T-helper 2 cell treated with Interferon-gamma antibody and Interleukin-4, amounts not matched to agents 100 ng/mL and 5 ng/mL, for 36 hours (primary cell): ENCODE measurements around the gene PDE4D. TPM values are rescaled to one million over a fixed set of nuclear protein-coding genes. Genes with fewer than 3 reads are reported as not detected.
"Not testable (repeated sequence)": the region's sequence is repeated elsewhere in the genome, so short reads cannot be mapped to it uniquely, and the experiment has no call there.

Source experiments
- intact Hi-C: fragments of 100-400 bp; cut with micrococcal nuclease; formaldehyde crosslinking; loops from one replicate; pipeline ENCODE4 v1.15.1; 2023
- total RNA-seq: library from RNA; stranded (reverse); gene quantifications from 2 replicates; pipeline ENCODE4 v1.2.3, GENCODE V29; 2022

The PDE4D gene
- total RNA-seq, 1 donor from 2014 or later, result 60.2 TPM

DNA sequence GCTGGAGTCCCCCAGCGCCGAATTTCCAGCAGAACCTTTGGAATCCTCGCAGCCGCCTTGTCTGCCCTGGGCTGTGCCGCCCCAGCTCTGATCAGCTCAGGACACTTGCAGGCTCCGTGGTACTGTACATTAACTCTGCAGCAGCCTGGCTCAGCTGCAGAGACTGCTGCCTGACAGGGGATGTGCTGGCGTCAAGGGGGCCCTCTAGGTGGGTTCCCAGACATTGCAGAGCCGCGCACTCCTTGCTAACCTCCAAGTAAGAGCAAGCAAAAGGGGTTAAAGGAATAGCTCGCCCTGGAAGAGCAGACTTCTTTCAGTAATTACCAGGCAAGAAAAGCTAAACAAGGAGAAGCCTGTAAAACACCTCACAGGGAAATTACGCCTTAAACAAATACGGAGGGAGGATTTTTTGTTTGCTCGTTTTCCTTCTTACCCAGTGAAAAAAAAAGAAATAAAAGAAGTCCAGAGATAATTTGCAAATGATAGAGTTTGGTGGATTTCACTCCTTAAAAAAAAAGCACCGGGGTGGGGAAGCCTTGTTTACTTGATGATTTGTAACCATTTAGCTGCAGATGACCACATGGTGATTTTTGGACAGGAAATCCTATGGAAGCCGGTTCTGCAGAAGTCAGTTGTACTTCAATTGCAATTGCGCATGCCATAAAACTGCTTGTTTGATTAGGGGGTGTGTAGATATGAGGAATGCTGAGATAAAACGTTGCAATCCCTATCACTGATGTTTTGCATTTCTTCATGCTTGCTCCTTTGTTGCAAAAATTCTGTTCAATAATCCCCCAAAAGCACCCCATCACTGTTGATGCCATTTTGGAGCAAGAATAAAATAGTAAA, 305.8 kb downstream of the PDE4D start:
- intact Hi-C loops, result no loop called here

DNA sequence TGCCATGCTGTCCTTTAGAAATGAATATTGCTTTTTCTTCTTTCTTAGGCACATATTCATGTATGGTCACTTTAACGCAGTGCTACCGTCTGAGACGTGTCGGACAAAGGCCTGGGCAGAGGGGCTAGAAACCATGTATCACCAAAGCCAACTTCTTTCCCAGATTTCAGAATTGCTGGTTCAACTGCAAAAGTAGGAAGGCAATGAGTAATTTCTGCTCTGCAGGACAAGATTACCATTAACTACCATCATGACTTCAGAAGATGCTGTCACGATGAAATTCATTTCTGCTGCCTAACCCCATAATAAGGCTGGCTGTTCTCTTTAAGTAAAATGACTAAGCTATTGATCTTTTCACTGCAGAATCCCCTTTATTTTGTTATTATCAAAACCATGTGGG, 306.7 kb downstream of the PDE4D start:
- intact Hi-C loops, result no loop called here

DNA sequence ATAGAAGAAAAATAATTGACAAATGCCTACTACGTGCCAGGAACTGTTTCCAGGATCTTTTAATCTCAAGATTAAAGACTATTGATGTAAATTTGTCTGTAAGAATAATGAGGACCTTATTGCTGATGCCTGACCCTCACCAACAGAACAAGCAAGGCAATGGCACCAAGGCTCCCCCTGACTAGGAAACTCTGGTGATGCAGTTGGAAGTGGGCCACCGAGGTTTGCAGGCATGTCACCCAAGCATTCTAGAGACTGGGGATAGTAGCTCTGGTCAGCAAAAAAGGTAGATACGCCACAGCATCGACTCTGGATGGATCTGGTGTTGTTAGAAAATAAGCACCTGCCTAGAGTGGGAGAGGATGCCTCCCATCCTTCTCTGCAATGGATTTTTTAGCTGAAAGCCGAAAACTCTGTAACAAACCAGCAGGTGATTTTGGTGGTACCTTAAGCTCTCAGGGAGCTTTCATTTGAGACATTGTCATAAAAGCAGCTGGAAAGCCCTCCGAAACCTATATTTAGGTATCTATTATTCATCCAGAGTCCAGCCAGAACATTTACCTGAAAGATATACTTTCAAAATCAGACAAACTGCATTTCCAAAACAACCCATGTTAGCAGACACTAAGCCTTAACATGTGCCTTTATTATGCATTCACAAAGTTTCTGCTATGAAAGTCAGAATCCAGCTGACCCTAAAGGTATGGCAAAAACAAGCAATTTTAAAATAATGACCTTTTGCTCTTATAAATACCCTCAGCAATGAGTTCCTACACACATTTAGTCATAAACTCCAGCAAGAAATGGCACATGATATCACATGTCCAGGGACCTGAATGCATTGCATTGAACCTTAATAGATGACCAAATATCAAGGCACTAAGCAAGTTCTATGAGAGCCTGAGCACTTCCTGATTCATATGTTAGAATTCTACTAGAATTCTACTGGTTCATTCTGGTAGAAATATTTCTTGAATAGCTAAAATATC, 308.4 kb downstream of the PDE4D start:
- intact Hi-C loops, result no loop called here

DNA sequence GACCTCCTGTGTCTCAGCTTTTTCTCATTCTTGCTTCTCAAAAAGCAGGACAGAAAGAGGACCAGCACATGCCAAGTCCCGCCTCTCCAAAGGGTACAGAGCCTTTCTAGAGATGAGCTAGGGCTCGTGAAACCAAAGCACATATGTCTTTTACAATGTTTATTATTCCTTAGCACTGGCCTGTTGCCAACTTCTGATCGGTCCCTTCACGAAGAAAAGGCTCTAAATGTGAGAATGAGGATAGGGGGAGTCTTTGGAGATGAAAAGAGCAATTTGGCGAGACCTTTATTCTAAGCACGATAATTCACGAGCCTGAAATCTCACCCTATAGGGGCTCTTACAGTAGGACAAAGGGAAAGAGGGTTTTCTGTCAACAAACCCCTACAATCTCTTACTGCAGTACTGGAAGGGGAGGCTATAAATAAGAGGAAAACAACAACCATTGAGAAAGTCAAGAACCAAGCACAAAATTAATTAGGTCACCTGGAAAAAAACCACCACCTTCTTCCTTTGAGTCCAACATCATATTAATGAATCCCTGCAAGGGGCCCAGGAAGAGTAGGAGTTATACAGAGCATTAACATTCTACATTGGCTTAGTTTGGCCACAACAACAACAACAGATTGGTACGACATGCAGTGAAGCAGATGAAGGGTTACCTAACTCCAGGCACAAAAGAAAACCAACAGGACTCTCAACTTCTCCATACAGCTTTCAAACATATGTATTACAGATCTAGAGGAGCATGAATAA, 309.5 kb downstream of the PDE4D start:
- intact Hi-C loops, result no loop called here

DNA sequence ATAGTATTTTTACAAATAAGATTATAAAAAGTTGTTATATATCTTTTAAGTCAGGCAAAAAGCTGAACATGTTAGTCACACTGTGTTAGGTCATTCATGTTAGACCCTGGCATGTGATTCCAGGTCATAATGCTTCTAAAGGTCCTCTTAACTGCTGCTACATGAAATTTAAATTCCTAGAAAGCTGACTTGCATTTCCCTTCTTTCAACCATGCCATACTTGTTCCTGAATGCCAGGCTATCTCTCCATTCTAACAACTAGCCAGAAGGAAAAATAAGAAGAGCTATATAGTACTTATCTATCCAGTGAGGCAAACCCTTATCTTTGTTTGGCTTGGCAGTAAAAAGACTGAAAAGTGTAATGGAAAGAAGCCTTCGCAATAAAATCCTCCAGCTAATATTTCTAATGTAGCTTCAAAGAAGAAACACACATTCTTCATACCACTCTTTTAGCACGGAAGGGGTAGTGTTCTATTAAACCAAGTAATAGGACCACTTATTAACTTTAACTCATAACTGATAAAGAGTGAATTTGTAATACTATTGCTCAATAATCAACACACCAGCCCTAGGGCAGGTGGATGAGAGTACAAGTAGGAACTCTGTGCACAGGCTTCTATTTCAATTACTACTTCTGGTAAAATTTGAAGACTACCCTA, 310.2 kb downstream of the PDE4D start:
- intact Hi-C loops, result no loop called here

DNA sequence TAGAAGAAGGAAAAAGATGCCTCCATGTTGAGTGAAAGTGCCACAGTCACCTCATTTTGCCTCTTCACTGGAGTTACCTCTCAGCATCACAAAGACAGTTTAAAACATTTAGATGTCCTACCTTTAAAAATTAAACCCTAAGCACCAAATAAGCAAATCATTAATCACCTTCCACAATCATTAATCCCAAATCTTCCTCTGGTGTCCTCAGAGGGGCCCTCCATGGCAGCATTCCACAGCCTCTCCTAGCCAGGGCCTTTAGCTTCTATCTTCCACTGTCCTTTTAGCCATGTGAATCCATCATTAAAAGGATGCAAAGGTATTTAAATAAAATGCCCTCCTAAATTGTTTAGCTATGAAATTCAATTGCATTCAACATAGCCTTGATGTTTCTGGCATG, 310.8 kb downstream of the PDE4D start:
- intact Hi-C loops, result no loop called here

DNA sequence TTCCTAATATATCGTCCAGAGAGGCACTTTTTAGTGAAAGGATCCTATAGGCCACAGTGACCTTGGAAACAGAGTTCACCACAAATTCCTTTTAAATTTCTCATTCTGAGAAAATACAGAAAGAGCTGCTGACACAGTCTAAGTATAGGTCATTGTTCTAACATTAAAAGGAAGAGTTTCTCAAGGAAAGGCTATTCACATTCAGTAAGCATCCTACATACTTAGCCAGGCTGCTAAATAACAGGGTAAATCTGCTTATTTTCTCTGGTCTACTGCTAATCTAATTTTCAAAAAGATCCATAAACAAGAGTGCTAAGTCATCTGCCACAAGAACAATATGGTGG, 313.7 kb downstream of the PDE4D start:
- intact Hi-C loops, result no loop called here

DNA sequence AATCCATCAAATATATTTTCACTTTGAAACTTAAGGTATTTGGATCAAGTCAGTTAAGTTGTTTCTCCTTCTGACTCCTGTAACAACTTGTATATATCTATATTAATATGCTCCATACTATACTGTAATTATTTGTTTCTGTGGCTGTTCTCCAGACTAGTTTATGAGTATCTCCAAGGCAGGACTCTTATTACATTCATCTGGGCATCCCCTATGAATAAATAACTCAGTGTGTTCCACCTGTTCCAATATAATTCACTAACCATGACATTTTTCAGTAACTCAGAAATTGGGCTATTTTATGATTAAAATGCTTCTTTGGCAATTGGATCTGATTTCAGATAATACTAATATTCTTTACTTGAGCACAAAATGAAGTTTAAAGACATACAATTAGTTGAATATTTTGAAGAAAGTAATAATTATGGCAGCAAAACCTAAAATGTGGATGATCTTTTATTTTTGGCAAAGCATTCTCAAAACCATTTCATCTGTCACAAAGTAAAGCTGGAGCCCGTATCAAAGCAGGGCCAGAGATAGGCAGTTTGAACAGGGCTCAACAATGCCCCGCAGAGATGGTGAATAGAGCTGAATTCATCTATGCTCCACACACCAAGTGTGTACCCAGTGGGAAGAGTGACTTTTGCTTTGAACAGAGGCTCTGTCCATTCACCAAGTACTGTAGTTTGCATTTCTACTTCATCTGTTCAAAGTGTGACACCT, 314.3 kb downstream of the PDE4D start:
- intact Hi-C loops, result no loop called here

DNA sequence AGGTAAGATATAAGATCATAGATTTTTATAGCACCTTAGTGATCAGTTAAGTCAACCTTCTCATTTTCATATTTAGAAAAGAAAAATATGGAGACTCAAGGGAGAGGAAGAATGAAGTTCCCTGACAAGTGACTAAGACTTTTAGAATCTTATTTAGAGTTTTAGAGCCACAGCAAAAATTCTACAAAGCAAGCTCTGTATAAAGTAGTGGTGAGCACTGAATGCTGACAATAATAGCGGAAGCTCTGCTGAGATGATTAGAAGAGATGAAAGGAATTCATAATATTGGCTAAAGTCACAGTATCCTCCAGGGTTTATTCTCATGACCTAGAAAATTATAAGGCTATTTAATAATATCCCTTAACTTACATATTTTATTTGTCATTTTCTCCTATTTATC, 316.0 kb downstream of the PDE4D start:
- intact Hi-C loops, result no loop called here

DNA sequence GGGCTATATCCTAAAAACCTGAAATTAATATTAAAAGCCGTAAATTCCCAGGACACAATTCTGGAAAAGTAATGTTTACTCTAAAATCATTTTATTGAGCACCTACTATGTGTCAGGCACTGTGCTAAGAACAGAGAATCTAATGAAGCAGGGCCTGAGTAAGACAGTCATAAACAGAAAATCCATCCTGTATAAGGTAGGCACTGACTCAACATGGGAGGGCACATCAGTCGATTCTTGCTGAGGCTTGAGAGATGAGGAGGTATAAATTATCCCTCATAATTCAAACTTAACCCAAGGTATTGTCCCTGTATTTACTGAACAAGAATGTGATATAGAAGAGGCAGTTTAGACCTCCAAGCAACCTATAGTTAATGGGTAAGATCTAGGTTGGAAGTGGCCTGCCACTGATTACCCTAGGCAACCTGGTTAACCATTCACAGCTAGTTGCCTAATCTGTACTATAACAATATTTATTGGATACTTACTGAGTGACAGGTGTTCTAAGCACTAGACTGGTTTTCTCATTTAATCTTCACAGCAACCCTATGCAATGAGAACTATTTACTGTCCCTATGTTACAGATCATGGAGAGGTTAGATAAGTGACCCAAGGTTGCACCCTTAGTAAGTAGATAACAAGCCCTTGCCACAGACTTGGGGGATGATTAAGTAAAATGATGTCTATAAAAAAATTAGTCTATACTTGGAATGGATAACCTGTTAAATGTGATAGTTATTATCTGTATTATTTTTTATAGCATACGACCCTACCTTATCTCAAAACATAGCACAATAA, 317.7 kb downstream of the PDE4D start:
- intact Hi-C loops, result no loop called here

DNA sequence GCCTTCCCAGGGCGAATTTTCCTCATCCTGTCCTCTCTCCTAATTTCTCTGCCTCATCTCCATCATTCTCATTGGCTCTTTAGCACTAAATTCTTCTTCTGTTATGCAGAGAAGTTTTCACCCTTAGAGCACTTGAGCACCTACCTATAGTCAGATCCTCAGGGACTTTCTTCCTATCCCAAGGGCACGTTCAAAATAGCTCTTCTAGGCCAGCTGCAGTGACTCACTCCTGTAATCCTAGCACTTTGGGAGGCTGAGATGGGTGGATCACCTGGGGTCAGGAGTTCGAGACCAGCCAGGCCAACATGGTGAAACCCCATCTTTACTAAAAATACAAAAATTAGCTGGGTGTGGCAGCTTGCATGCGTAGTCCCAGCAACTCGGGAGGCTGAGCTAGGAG, 320.0 kb downstream of the PDE4D start:
- intact Hi-C loops, result not testable (repeated sequence)

DNA sequence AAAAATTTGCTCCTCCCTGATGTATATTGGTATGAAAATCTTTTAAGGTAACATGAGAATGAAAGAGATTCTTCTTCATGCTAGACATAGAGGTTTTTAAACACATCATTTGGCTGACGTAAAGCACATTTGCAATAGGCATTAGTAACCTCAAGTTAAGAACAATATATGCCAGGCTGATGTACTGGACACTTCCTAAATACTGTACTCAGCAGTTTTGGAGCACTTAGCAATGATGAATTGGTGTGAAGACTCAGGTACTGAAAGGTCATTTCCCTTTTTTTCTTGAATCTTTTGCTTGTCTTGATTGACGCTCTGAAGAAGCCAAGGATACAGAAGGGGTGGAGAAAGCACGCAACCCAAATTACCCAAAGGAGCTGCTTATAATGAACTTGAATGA, 322.5 kb downstream of the PDE4D start:
- intact Hi-C loops, result no loop called here

DNA sequence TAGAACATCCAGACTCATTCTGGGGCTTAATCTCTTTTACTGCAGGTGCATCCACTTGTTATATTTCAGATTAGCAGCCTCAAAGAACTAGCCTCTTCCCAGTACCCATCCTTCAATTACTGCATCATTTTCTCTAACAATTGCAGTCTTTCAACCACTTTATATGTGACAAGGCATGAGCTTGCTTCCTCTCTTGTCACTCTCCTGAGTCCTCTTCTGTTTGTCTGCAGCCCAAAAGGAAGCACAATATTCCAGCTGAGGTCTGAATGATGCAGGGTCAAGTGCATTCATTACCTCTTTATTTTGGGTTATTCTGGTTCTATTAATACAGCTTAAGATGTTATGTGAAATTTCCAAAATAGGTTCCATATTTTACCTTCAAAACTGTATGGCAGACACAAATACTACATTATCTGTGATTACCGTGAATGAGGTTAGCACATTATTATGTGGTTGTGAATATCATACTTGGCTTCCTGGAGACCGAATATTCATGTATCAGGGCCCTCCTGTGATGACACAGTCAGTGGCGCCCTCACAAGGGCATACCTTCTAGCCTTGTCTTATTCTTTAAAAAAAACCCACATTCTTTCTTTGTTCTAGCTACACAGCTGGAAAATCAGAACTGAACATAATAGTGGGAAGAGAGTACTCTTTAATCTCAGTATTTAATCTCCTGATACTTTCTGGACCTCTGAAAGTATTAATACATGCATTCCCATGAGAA, 323.8 kb downstream of the PDE4D start:
- intact Hi-C loops, result no loop called here

DNA sequence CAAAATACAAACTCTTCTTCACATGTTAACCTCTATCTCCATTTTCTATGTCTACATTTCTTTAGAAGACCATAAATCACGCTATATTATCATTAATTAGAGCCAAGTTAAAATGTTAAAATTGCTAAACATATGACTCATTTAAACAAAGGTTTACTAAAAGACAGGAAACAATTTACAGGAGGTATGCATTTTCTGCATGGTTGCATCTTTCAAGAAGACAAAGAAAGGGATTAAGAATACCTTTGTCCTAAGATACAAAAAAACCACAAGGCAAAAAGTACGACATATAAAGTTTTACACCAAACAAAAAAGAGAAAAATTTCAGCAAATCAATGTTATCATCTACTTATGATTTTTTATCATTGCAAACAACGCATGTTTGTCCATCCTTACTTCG, 324.4 kb downstream of the PDE4D start:
- intact Hi-C loops, result no loop called here

DNA sequence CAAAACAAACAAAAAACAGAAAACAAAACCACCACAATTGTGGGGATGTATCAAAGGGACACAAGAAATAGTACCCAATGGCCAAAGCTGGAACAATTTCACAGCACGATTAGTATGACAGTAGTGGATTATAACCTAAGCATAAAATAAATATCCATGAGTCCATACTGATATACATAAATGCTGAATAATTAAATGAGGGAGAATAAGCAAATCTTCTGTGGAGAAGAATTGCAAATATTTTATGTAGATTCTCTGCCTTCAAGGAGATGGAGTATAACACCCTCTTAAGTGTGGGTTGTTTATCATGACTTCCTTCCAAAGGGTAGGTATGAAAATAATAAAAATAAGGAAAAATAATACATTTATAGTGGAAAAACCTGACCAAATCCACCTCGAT, 325.4 kb downstream of the PDE4D start:
- intact Hi-C loops, result no loop called here

DNA sequence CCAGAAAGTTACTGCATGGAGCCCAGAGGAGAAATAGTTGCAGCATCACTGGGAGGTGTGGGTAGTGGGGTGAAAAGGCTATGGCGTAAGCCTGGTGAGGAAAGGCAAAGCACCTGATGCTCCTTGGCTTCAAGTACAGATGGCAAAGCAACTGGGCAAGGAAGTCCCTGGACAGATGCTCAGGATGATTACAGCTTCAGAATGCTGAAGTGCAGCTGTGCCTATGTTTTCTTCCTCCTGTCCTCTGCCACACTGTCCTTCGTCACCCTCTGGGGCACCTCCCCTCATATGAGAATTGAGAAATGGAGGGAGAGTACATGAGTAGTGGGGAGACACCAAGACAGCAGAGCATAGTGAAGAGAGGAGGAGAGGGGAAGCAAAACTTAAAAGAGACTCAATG, 328.0 kb downstream of the PDE4D start:
- intact Hi-C loops, result no loop called here

DNA sequence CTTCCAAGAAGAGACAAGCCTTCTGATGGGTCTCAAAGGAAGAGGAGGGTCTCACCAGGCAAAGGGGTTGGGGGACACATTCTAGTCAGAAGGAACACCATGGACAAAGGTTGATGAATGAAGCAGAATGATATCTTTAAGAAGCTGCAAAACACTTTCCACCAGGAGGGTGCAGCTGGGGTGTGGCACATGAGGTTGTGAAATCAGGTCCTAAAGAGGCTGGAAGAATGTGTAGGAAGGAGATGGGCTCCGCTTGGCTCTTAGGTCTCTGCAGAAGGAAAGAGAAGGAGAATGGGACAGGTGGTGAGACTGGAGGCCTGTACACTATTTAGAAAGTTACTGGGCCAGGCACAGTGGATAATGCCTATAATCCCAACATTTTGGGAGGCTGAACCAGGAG, 328.6 kb downstream of the PDE4D start:
- intact Hi-C loops, result no loop called here

DNA sequence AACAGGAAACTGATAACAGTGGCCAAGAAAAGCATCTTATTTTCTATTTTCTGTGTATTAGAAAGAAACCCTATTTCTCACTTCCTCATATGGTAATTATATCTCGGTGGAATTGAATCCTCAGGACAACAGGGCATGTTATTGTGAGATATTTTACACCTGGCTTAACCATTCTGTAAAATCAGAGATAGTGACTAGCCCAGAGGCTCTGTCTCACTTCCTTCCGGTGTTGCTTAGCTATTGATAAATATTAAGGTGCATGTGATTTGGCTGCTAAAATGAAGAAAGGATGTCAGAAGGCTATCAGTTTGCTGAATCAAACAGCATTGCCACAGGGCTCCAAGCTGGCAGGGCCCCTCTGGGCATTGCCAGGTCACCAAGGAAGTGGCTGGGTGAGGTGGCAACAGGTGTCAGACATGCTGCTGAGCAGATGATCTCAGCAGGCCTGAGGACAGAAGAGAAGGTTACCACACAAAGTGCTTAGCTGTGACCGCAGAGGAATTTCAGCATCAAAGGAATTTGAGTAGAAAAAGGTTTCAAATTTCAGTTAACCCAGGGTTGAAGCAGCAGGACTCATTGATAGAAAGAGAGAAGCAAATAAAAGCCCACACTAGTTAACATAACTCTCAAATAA, 330.7 kb downstream of the PDE4D start:
- intact Hi-C loops, result no loop called here

DNA sequence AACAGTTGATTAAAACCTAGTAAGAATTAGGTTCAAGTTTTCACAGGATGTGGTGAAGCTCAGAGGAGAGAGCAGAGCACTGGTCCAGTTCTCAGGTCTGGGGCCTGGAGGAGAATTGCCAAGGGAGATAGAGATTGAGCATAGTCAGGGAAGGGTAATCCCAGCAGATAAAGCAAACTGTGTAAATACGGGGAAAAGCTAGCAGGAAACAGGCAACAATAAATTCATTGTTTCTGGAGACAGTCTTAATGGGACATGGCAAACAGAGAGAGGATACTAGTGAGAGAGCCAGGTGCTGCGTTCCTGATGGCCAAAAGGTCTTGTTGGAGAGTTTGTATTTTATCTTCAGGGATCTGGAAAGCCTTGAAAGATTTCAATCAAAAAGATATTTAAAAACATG, 333.0 kb downstream of the PDE4D start:
- intact Hi-C loops, result no loop called here
